ENCODE results near the gene CHST8.
"Not testable (repeated sequence)": the region's sequence is repeated elsewhere in the genome, so short reads cannot be mapped to it uniquely, and the experiment has no call there.

GRCh38 chr19:33605803-33606295, 15.9 kb upstream of the CHST8 start:
- not testable (repeated sequence) for TF ChIP-seq CTCF (IDR thresholded peaks at IDR 0.05; ENCODE audit: low read depth, low read length, poor library complexity, severe bottlenecking); EZH2phosphoT487 (IDR thresholded peaks at IDR 0.05; ENCODE audit: borderline replicate concordance, low read length)

Measured in DOHH2 (cell line).